ENCODE measurements around the gene VAV3.

Gene VAV3

GRCh38 chr1:107930292-107930691 is 34.7 kb downstream of the VAV3 start:
- no peak for TF ChIP-seq CTCF (IDR thresholded peaks at IDR 0.05; ENCODE audit: low read length, missing control alignments)
- H3K4me3 ChIP-seq (replicated peaks; ENCODE audit: low read depth, low read length) = no peak overlapping the region
- DNase-seq (ENCODE audit: low read depth) = no peak

GRCh38 chr1:107927820-107928219 is 37.2 kb downstream of the VAV3 start:
- no peak overlapping the region for H3K4me3 ChIP-seq (replicated peaks; ENCODE audit: low read depth, low read length)
- no peak for DNase-seq (ENCODE audit: low read depth)
- no peak for TF ChIP-seq CTCF (IDR thresholded peaks at IDR 0.05; ENCODE audit: low read length, missing control alignments)

- DNase-seq (ENCODE audit: low read depth) = no peak
- TF ChIP-seq CTCF (IDR thresholded peaks at IDR 0.05; ENCODE audit: low read length, missing control alignments) = no peak
- H3K4me3 ChIP-seq (replicated peaks; ENCODE audit: low read depth, low read length) = no peak overlapping the region
Observed at GRCh38 chr1:107926436-107927080, 38.4 kb downstream of the VAV3 start.

GRCh38 chr1:107925565-107925964 is 39.4 kb downstream of the VAV3 start:
- no peak for DNase-seq (ENCODE audit: low read depth)
- H3K4me3 ChIP-seq (replicated peaks; ENCODE audit: low read depth, low read length) = no peak overlapping the region
- no peak for TF ChIP-seq CTCF (IDR thresholded peaks at IDR 0.05; ENCODE audit: low read length, missing control alignments)

GRCh38 chr1:107920999-107921398 is 44.0 kb downstream of the VAV3 start:
- DNase-seq (ENCODE audit: low read depth) = no peak
- TF ChIP-seq CTCF (IDR thresholded peaks at IDR 0.05; ENCODE audit: low read length, missing control alignments) = no peak
- no peak overlapping the region for H3K4me3 ChIP-seq (replicated peaks; ENCODE audit: low read depth, low read length)

GRCh38 chr1:107920561-107920960 is 44.4 kb downstream of the VAV3 start:
- TF ChIP-seq CTCF (IDR thresholded peaks at IDR 0.05; ENCODE audit: low read length, missing control alignments) = no peak
- no peak for DNase-seq (ENCODE audit: low read depth)
- H3K4me3 ChIP-seq (replicated peaks; ENCODE audit: low read depth, low read length) = no peak overlapping the region

GRCh38 chr1:107919953-107920352 is 45.0 kb downstream of the VAV3 start:
- no peak for TF ChIP-seq CTCF (IDR thresholded peaks at IDR 0.05; ENCODE audit: low read length, missing control alignments)
- no peak for DNase-seq (ENCODE audit: low read depth)

More at GRCh38 chr1:107919953-107920352, 45.0 kb downstream of the VAV3 start:
- H3K4me3 ChIP-seq (replicated peaks; ENCODE audit: low read depth, low read length) = no peak overlapping the region
